22Rv1 (cell line): ENCODE data around the gene HMHB1.
A peak's percentile ranks its signal among the peaks of the same experiment; 100 is the strongest.

Source experiments
- H3K27ac ChIP-seq: fragments of 450-650 bp; 2 replicates; pipeline ENCODE4 v1.5.1; 2017
- CTCF ChIP-seq: fragments of 450-650 bp; IDR thresholded peaks from 2 replicates; pipeline ENCODE4 v1.5.1; 2017; ENCODE audit warnings: mild to moderate bottlenecking
- ZFX ChIP-seq: fragments of 450-650 bp; IDR thresholded peaks from 2 replicates; pipeline ENCODE4 v1.6.1; 2017; ENCODE audit warnings: antibody characterized with exemption, borderline replicate concordance

The HMHB1 gene

GRCh38 chr5:143843461-143843860 is 31.5 kb downstream of the HMHB1 start:
- TF ChIP-seq CTCF (no peak), ZFX (no peak)
- no peak overlapping the region for H3K27ac ChIP-seq

- no peak for TF ChIP-seq ZFX
- no peak for TF ChIP-seq CTCF
- no peak overlapping the region for H3K27ac ChIP-seq
Measured at GRCh38 chr5:143850050-143850683, 38.2 kb downstream of the HMHB1 start.

- no peak overlapping the region for H3K27ac ChIP-seq
- TF ChIP-seq CTCF (no peak), ZFX (no peak)
Measured at GRCh38 chr5:143851383-143851782, 39.4 kb downstream of the HMHB1 start.

GRCh38 chr5:143860211-143860610 is 48.2 kb downstream of the HMHB1 start:
- peak; percentile 33 for TF ChIP-seq CTCF
- no peak for TF ChIP-seq ZFX

GRCh38 chr5:143862271-143862670 is 50.3 kb downstream of the HMHB1 start:
- no peak overlapping the region for H3K27ac ChIP-seq
- TF ChIP-seq ZFX (no peak), CTCF (no peak)

More at GRCh38 chr5:143860211-143860610, 48.2 kb downstream of the HMHB1 start:
- no peak overlapping the region for H3K27ac ChIP-seq

GRCh38 chr5:143865426-143866025 is 53.6 kb downstream of the HMHB1 start:
- TF ChIP-seq CTCF (no peak), ZFX (no peak)
- H3K27ac ChIP-seq: no peak overlapping the region
